Right lobe of liver (tissue), 6 donors: ENCODE data around the gene KCNQ1. TPM values are rescaled to one million over a fixed set of nuclear protein-coding genes. Genes with fewer than 3 reads are reported as not detected.

Experiments
- ATAC-seq, 4 donors: fragments of 200-7000 bp; cut with Tn5 transposase; one replicate each; pipeline ENCODE4 v1.9.1; 2020; ENCODE audit warnings: mild to moderate bottlenecking in 4 of 4, moderate library complexity in 4 of 4
- DNase-seq, 3 donors: peaks; one replicate each; pipeline ENCODE4 v3.0.0-alpha.2; 2020
- H3K27ac ChIP-seq, 3 donors: fragments of 200-600 bp; one replicate each; pipeline ENCODE4 v1.8.0; 2022
- H3K27me3 ChIP-seq, 2 donors: fragments of 200-600 bp; one replicate each; pipeline ENCODE4 v1.8.0; 2022
- H3K36me3 ChIP-seq, 4 donors: fragments of 200-600 bp; sonication (generic) in 1 of 4; one replicate each; pipeline versions ENCODE4 v1.5.1 to v1.8.0; 2017 to 2022; ENCODE audit warnings: control low read depth in 1 of 4
- H3K4me1 ChIP-seq, 4 donors: fragments of 200-600 bp; sonication (generic) in 1 of 4; one replicate each; pipeline versions ENCODE4 v1.5.1 to v1.8.0; 2017 to 2022; ENCODE audit warnings: control low read depth in 1 of 4
- H3K4me3 ChIP-seq, 3 donors: fragments of 200-600 bp; one replicate each; pipeline ENCODE4 v1.8.0; 2022
- H3K9me3 ChIP-seq, 4 donors: fragments of 200-600 bp; sonication (generic) in 1 of 4; one replicate each; pipeline versions ENCODE4 v1.5.1 to v1.8.0; 2017 to 2022; ENCODE audit warnings: control low read depth in 1 of 4
- POLR2A ChIP-seq: fragments of 450-650 bp; IDR thresholded peaks from one replicate; pipeline ENCODE4 v1.6.1; 2017; ENCODE audit warnings: antibody characterized with exemption, mild to moderate bottlenecking
- WGBS: methylation state at CpG from one replicate; pipeline ENCODE4 v1.1.6; 2018; ENCODE audit warnings: low coverage, low lambda C conversion rate; ENCODE audit not compliant: insufficient coverage; ENCODE audit errors: missing lambda C conversion rate; 5-methylcytosine and 5-hydroxymethylcytosine counted together
- intact Hi-C, 2 donors: fragments of 100-400 bp; cut with DNase I; formaldehyde crosslinking; loops; one replicate each; pipeline versions ENCODE4 v1.11.2 to v1.14.1; 2022
- total RNA-seq, 6 experiments: library from RNA; depleted of rRNA in 2 of 6; stranded (reverse); fragments of >200 nt in 2 of 6; fragmentation: NEBNext Ultra II Directional in 3 of 6; extraction: Animal tissue kit (Norgen Biotek cat#: 25700) in 3 of 6; gene quantifications; one replicate each; pipeline versions ENCODE4 v1.1.0 to v1.2.4, GENCODE V29; 2016 to 2023
- TF ChIP-seq, protein P1 (sequence below), 4 donors: fragments of 200-600 bp in 3 of 4; fragments of 450-650 bp in 1 of 4; IDR thresholded peaks; one replicate each; pipeline versions ENCODE4 v1.5.1 to v1.8.0; 2016 to 2022; ENCODE audit warnings: antibody characterized with exemption in 4 of 4, mild to moderate bottlenecking in 2 of 4
- donor health status: DM: no; HTN: yes; CAD: no.
- donor health status: DM: no; HTN: no; CAD: no.
- donor health status: DM: no; HTN: no; CAD: no.
- donor health status: DM: no; HTN: yes; CAD: no.
- donor health status: DM: no; HTN: yes; CAD: no.

KCNQ1 gene
- total RNA-seq, 6 experiments from 2014 or later, result 0.61 to 2.4 (median 1.8) TPM

GRCh38 chr11:2688381-2689231 lies 243.8 kb downstream of the KCNQ1 start:
- ATAC-seq (no peak), DNase-seq (peak in 2 of 3 donors; percentile 31 to 35)
- no peak overlapping the region for H3K27ac ChIP-seq
- TF ChIP-seq, protein P1, sequence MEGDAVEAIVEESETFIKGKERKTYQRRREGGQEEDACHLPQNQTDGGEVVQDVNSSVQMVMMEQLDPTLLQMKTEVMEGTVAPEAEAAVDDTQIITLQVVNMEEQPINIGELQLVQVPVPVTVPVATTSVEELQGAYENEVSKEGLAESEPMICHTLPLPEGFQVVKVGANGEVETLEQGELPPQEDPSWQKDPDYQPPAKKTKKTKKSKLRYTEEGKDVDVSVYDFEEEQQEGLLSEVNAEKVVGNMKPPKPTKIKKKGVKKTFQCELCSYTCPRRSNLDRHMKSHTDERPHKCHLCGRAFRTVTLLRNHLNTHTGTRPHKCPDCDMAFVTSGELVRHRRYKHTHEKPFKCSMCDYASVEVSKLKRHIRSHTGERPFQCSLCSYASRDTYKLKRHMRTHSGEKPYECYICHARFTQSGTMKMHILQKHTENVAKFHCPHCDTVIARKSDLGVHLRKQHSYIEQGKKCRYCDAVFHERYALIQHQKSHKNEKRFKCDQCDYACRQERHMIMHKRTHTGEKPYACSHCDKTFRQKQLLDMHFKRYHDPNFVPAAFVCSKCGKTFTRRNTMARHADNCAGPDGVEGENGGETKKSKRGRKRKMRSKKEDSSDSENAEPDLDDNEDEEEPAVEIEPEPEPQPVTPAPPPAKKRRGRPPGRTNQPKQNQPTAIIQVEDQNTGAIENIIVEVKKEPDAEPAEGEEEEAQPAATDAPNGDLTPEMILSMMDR (IDR thresholded peaks at IDR 0.05), result no peak
- no peak for TF ChIP-seq POLR2A
- H3K27me3 ChIP-seq, result no peaks in the 10 kb centered on the region
- intact Hi-C loops, result no loop called here
- no peak overlapping the region for H3K4me3 ChIP-seq
- no peaks in the 10 kb centered on the region for H3K9me3 ChIP-seq
- WGBS, result 60% methylated on average over 2 of the region's 6 CpGs
- no peaks in the 10 kb centered on the region for H3K36me3 ChIP-seq
- no peaks in the 10 kb centered on the region for H3K4me1 ChIP-seq

GRCh38 chr11:2689651-2690575 lies 245.1 kb downstream of the KCNQ1 start:
- intact Hi-C loops, result no loop called here
- no peaks in the 10 kb centered on the region for H3K4me1 ChIP-seq
- no peaks in the 10 kb centered on the region for H3K27me3 ChIP-seq
- peak in 1 of 4 donors; percentile 41 for ATAC-seq
- H3K27ac ChIP-seq, result no peak overlapping the region
- peak in 2 of 3 donors; percentile 20 to 39 for DNase-seq
- 69% methylated on average over 4 of the region's 8 CpGs for WGBS
- TF ChIP-seq, protein P1 (IDR thresholded peaks at IDR 0.05), result no peak
- no peak for TF ChIP-seq POLR2A
- no peaks in the 10 kb centered on the region for H3K36me3 ChIP-seq
- H3K4me3 ChIP-seq, result no peak overlapping the region
- H3K9me3 ChIP-seq, result no peaks in the 10 kb centered on the region

DNA sequence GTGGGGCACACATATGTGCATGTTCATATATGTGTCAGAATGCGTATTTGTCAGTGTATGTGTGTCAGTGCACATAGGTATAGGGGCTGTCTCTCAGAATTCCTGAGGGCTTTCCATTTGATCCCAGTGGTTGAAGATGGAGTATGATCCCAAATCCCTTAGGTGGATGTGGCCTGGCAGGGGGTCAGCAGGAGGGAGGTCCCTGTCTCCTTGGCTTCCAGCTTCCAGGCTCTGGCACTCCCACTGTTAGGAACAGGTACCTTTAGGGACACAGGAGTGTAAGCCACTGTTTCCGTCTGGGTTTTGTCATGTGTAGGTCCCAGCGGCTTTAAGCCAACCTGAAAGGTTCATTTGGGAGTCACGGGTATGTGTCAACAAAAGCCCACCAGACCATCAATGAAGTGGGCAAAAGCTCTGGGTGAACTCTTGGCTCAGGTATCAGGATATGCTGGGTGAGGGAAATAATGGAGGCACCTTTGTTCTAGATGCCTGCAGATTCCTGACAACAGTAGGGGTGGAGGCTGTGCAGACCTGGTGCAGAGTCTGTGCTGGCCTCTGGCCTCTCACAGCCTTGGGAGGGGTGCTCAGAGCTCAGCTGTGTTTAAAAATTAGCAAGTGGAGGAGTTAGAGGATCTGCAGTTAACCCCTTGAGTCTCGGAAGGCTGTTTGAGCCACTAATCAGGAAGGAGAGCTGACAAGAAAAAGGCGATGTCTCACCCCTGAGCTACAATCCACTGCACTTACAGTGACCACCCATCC lies 246.0 kb downstream of the KCNQ1 start:
- Histone ChIP-seq H3K27ac (no peak overlapping the region), H3K27me3 (no peaks in the 10 kb centered on the region), H3K36me3 (no peaks in the 10 kb centered on the region), H3K4me3 (no peak overlapping the region), H3K9me3 (no peaks in the 10 kb centered on the region), H3K4me1 (no peaks in the 10 kb centered on the region)
- intact Hi-C loops, result no loop called here
- DNase-seq (peak in 2 of 3 donors; percentile 11 to 25), ATAC-seq (no peak)
- TF ChIP-seq POLR2A, result no peak
- TF ChIP-seq, protein P1 (IDR thresholded peaks at IDR 0.05), result no peak
- 92% methylated on average over 2 of the region's 6 CpGs for WGBS

DNA sequence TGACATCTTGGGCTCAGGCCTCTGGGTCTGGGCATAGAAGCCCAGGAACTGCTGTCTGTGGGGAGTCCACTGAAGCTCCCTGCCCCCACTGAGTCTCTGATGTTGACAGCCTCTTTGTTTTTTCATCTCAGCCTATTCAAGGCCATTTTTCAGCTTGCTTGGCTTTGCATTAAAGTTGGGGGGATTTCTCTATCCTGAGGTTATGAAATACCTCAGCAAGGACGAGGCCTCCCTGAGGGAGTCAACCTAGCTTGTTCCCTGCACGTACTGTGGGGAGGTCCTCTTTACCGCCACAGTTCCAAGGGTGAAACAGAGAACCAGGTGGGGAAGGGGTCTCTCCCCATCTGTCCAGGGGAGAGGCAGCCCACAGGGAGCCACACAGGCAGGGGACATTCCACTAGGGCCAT lies 246.6 kb downstream of the KCNQ1 start:
- intact Hi-C loops, result no loop called here
- no peaks in the 10 kb centered on the region for H3K9me3 ChIP-seq
- no peaks in the 10 kb centered on the region for H3K4me1 ChIP-seq
- no peak overlapping the region for H3K4me3 ChIP-seq
- no peaks in the 10 kb centered on the region for H3K27me3 ChIP-seq
- WGBS, result 83% methylated on average over 1 of the region's 3 CpGs
- DNase-seq (peak in 2 of 3 donors; percentile 23 to 25), ATAC-seq (no peak)
- no peak overlapping the region for H3K27ac ChIP-seq
- no peaks in the 10 kb centered on the region for H3K36me3 ChIP-seq
- no peak for TF ChIP-seq POLR2A
- TF ChIP-seq, protein P1 (IDR thresholded peaks at IDR 0.05), result no peak
